OCI-LY1 (cell line): ENCODE data around the gene KCTD16.

ENCODE experiments used
- H2AFZ ChIP-seq: fragments of 200-600 bp; sonication (generic), shearing (Covaris generic); 2 replicates; pipeline ENCODE4 v1.6.0; 2014; ENCODE audit warnings: antibody characterized with exemption, mild to moderate bottlenecking, low read length
- H3F3A ChIP-seq: fragments of 200-600 bp; sonication (generic), shearing (Covaris generic); 2 replicates; pipeline ENCODE4 v1.6.0; 2014; ENCODE audit warnings: mild to moderate bottlenecking, antibody characterized with exemption, low read length, moderate library complexity; ENCODE audit not compliant: insufficient read depth
- H3K27ac ChIP-seq: fragments of 200-600 bp; sonication (generic); 2 replicates; pipeline ENCODE4 v1.5.1; 2014; ENCODE audit warnings: low read length, mixed run types, mild to moderate bottlenecking, low read depth; ENCODE audit not compliant: poor library complexity, severe bottlenecking
- H3K27me3 ChIP-seq: fragments of 200-600 bp; sonication (generic); 2 replicates; pipeline ENCODE4 v1.6.0; 2014; ENCODE audit warnings: antibody characterized with exemption, mild to moderate bottlenecking, low read length, moderate library complexity; ENCODE audit not compliant: insufficient read depth
- H3K36me3 ChIP-seq: fragments of 200-600 bp; sonication (generic); 2 replicates; pipeline ENCODE4 v1.6.1; 2014; ENCODE audit warnings: mild to moderate bottlenecking, antibody characterized with exemption, low read length, moderate library complexity, mixed read lengths; ENCODE audit not compliant: insufficient read depth
- H3K4me1 ChIP-seq: fragments of 200-600 bp; sonication (generic); 2 replicates; pipeline ENCODE4 v1.5.1; 2014; ENCODE audit warnings: mild to moderate bottlenecking, low read length, moderate library complexity; ENCODE audit not compliant: insufficient read depth, severe bottlenecking
- H3K4me2 ChIP-seq: fragments of 200-600 bp; sonication (generic), shearing (Covaris generic); 2 replicates; pipeline ENCODE4 v1.6.1; 2014; ENCODE audit warnings: low read length
- H3K4me3 ChIP-seq: fragments of 200-600 bp; sonication (generic); 2 replicates; pipeline ENCODE4 v1.5.1; 2014; ENCODE audit warnings: low read length, low read depth, mild to moderate bottlenecking, mixed read lengths; ENCODE audit not compliant: poor library complexity, severe bottlenecking
- H3K79me2 ChIP-seq: fragments of 200-600 bp; shearing (Covaris generic); 2 replicates; pipeline ENCODE4 v1.6.1; 2016; ENCODE audit warnings: mixed run types, low read length, mixed read lengths; ENCODE audit not compliant: insufficient read depth
- H3K9ac ChIP-seq: fragments of 200-600 bp; sonication (generic), shearing (Covaris generic); 2 replicates; pipeline ENCODE4 v1.6.1; 2014; ENCODE audit warnings: mild to moderate bottlenecking, low read length, mixed read lengths
- H3K9me2 ChIP-seq: fragments of 200-600 bp; sonication (generic), shearing (Covaris generic); 2 replicates; pipeline ENCODE4 v1.6.1; 2014; ENCODE audit warnings: low read depth, mild to moderate bottlenecking, low read length, mixed read lengths
- H3K9me3 ChIP-seq: fragments of 200-600 bp; shearing (Covaris generic); 2 replicates; pipeline ENCODE4 v1.6.1; 2014; ENCODE audit warnings: low read length, mixed read lengths
- H4K20me1 ChIP-seq: fragments of 200-600 bp; sonication (generic), shearing (Covaris generic); 2 replicates; pipeline ENCODE4 v1.6.0; 2016; ENCODE audit warnings: mild to moderate bottlenecking, low read length; ENCODE audit not compliant: insufficient read depth
- EZH2 ChIP-seq: fragments of 200-600 bp; sonication (generic), shearing (Covaris generic); IDR thresholded peaks from 2 replicates; pipeline ENCODE4 v1.8.0; 2017; ENCODE audit warnings: borderline replicate concordance, mixed run types, mild to moderate bottlenecking, antibody characterized with exemption, low read length, moderate library complexity, mixed read lengths
- TF ChIP-seq, protein P1 (sequence below): fragments of 200-600 bp; sonication (generic), shearing (Covaris generic); IDR thresholded peaks from 2 replicates; pipeline ENCODE4 v1.5.1; 2017; ENCODE audit warnings: mild to moderate bottlenecking, antibody characterized with exemption, low read length, moderate library complexity, mixed read lengths

Gene KCTD16

DNA sequence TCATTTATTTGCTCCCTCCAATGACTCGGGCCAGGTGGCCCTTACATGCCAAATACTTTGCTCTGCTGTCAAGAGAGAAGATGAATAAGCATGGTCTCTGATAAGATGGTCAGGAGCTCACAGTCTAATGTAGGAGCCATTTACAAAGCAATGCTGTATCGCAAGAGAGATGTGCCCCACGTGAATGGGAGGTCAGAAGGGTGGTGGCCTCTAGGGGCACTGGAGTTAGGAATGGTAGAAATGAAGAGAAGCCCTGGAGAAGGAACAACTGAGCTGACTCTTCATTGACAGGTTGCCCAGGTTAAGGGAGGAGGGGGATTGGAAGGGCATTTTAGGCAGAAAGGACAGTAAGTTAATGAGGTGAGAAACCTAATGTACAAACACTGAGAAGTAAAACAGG lies 286.5 kb downstream of the KCTD16 start:
- H3K9ac ChIP-seq: no peak overlapping the region
- H3K4me2 ChIP-seq: no peak overlapping the region
- no peak overlapping the region for H3K27ac ChIP-seq
- H3F3A ChIP-seq: no peaks in the 10 kb centered on the region
- H2AFZ ChIP-seq: no peak overlapping the region
- no peaks in the 10 kb centered on the region for H3K9me2 ChIP-seq
- no peaks in the 10 kb centered on the region for H4K20me1 ChIP-seq
- no peaks in the 10 kb centered on the region for H3K9me3 ChIP-seq
- H3K36me3 ChIP-seq: no peaks in the 10 kb centered on the region
- TF ChIP-seq EZH2: no peak
- TF ChIP-seq, protein P1, sequence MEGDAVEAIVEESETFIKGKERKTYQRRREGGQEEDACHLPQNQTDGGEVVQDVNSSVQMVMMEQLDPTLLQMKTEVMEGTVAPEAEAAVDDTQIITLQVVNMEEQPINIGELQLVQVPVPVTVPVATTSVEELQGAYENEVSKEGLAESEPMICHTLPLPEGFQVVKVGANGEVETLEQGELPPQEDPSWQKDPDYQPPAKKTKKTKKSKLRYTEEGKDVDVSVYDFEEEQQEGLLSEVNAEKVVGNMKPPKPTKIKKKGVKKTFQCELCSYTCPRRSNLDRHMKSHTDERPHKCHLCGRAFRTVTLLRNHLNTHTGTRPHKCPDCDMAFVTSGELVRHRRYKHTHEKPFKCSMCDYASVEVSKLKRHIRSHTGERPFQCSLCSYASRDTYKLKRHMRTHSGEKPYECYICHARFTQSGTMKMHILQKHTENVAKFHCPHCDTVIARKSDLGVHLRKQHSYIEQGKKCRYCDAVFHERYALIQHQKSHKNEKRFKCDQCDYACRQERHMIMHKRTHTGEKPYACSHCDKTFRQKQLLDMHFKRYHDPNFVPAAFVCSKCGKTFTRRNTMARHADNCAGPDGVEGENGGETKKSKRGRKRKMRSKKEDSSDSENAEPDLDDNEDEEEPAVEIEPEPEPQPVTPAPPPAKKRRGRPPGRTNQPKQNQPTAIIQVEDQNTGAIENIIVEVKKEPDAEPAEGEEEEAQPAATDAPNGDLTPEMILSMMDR: no peak
- H3K4me3 ChIP-seq: no peak overlapping the region
- H3K4me1 ChIP-seq: no peaks in the 10 kb centered on the region
- no peaks in the 10 kb centered on the region for H3K27me3 ChIP-seq
- no peaks in the 10 kb centered on the region for H3K79me2 ChIP-seq

DNA sequence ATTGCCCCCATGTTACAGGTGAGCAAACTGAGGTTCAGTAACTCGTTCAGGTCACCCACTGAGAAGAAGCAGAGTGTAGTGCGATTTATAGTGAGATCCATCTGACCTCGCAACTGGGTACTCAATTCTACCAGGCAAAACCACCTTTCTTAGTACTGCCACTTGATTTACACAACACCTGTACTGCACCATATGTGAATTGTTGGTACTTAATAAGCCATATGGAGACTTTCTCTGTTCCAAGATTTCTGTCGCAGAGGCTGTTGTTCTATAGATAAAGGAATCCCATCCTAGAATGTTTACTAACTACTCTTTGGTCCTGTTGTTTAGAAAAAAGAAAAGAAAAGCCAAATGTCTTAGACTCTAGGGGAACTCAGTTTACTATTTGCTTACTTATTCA lies 287.5 kb downstream of the KCTD16 start:
- Histone ChIP-seq H3K4me3 (no peak overlapping the region), H3K36me3 (no peaks in the 10 kb centered on the region), H4K20me1 (no peaks in the 10 kb centered on the region), H3F3A (no peaks in the 10 kb centered on the region), H3K4me1 (no peaks in the 10 kb centered on the region), H3K9ac (no peak overlapping the region), H3K9me2 (no peaks in the 10 kb centered on the region), H3K9me3 (no peaks in the 10 kb centered on the region), H3K27ac (no peak overlapping the region), H3K27me3 (no peaks in the 10 kb centered on the region), H3K79me2 (no peaks in the 10 kb centered on the region), H2AFZ (no peak overlapping the region), H3K4me2 (no peak overlapping the region)
- no peak for TF ChIP-seq EZH2
- TF ChIP-seq, protein P1: no peak

DNA sequence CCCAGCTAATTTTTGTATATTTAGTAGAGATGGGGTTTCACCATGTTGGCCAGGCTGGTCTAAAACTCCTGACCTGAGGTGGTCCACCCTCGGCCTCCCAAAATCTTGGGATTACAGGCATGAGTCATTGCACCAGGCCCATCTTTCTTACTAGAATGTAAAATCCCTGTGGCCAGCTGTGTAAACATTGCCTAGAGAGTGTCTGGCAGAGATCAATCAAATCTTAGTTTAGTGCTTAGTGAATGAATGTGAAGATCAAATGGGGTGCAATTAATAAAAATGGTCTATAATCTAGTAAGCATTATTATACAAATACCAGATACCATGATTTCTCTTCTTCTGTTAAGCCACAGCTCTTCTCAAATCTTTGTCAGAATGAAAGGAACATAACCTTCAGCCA lies 289.9 kb downstream of the KCTD16 start:
- H3K4me2 ChIP-seq: no peak overlapping the region
- H3K36me3 ChIP-seq: no peaks in the 10 kb centered on the region
- no peaks in the 10 kb centered on the region for H3K27me3 ChIP-seq
- H3F3A ChIP-seq: no peaks in the 10 kb centered on the region
- H4K20me1 ChIP-seq: no peaks in the 10 kb centered on the region
- no peaks in the 10 kb centered on the region for H3K9me3 ChIP-seq
- H3K4me1 ChIP-seq: no peaks in the 10 kb centered on the region
- H3K4me3 ChIP-seq: no peak overlapping the region
- no peak overlapping the region for H3K9ac ChIP-seq
- H2AFZ ChIP-seq: no peak overlapping the region
- no peak overlapping the region for H3K27ac ChIP-seq
- TF ChIP-seq, protein P1: no peak
- TF ChIP-seq EZH2: no peak
- no peaks in the 10 kb centered on the region for H3K79me2 ChIP-seq
- H3K9me2 ChIP-seq: no peaks in the 10 kb centered on the region
